ENCODE measurements around the gene TGM3. TPM values are rescaled to one million over a fixed set of nuclear protein-coding genes. Genes with fewer than 3 reads are reported as not detected.
A peak's percentile ranks its signal among the peaks of the same experiment; 100 is the strongest.

Gene TGM3
- total and polyA plus RNA-seq, 2 of the 4 experiments (the other 2 are of a cell fraction): not detected

- Histone ChIP-seq H2AK9ac (replicated peaks; ENCODE audit: low read depth, low read length, poor library complexity) (no peak overlapping the region), H3K14ac (replicated peaks; ENCODE audit: low read depth, low read length) (no peak overlapping the region), H4K20me1 (ENCODE audit: insufficient read depth, low read length) (no peaks in the 10 kb centered on the region), H3K56ac (ENCODE audit: extremely low read depth, insufficient read depth, low read length) (no peak overlapping the region), H2BK120ac (ENCODE audit: low read depth, low read length) (no peak overlapping the region), H3K79me1 (ENCODE audit: low read depth in 1 of 2, low read length in 2 of 2) (no peaks in the 10 kb centered on the region), H3K4me3 (ENCODE audit: insufficient read depth, low read depth, low read length) (no peak overlapping the region), H2BK5ac (ENCODE audit: low read depth, low read length, poor library complexity, severe bottlenecking) (no peak overlapping the region), H2BK15ac (ENCODE audit: low read depth, low read length) (no peak overlapping the region), H2BK20ac (ENCODE audit: low read depth, low read length) (no peak overlapping the region), H3K27ac (ENCODE audit: insufficient read depth, low read length) (no peak overlapping the region), H4K8ac (ENCODE audit: low read depth in 2 of 2, low read length in 2 of 2) (no peak overlapping the region), H3K9ac (ENCODE audit: low read depth, low read length) (no peak overlapping the region), H4K5ac (ENCODE audit: low read depth, low read length) (no peak overlapping the region), H3K23ac (ENCODE audit: low read depth, low read length) (no peak overlapping the region), H3K27me3 (ENCODE audit: control insufficient read depth, insufficient read depth, low read length) (peaks cover 2% of the 10 kb centered on the region; the same call in 1 of the 2 replicates), H3K9me3 (ENCODE audit: control insufficient read depth, insufficient read depth, low read length) (no peaks in the 10 kb centered on the region), H3K9me1 (ENCODE audit: insufficient read depth, low read length) (no peaks in the 10 kb centered on the region), H3K4me1 (ENCODE audit: control insufficient read depth, insufficient read depth, low read length) (no peaks in the 10 kb centered on the region), H3K36me3 (ENCODE audit: control insufficient read depth, insufficient read depth, low read length) (no peaks in the 10 kb centered on the region), H2AFZ (replicated peaks; ENCODE audit: low read length, poor library complexity) (peak overlapping the region; percentile 18), H3K4ac (ENCODE audit: low read depth, low read length) (no peak overlapping the region), H3K4me2 (ENCODE audit: low read depth, low read length) (no peak overlapping the region), H4K91ac (ENCODE audit: insufficient read depth, low read depth, low read length) (no peak overlapping the region), H3K18ac (ENCODE audit: low read depth, low read length) (no peak overlapping the region), H2AK5ac (ENCODE audit: low read depth, low read length) (no peak overlapping the region)
- dilution Hi-C loops (cut with HindIII; ENCODE audit: low sequenced_read_pairs, unreplicated experiment): no loop called here
- 100% methylated on average over 1 of the region's 6 CpGs; no CpG with 5 or more reads in 1 of the 2 experiments for WGBS, 2 experiments (ENCODE audit: extremely low coverage in 2 of 2, insufficient read length in 1 of 2)
- TF ChIP-seq RAD21 (IDR thresholded peaks at IDR 0.05; ENCODE audit: low read length): no peak
- TF ChIP-seq, protein P1, sequence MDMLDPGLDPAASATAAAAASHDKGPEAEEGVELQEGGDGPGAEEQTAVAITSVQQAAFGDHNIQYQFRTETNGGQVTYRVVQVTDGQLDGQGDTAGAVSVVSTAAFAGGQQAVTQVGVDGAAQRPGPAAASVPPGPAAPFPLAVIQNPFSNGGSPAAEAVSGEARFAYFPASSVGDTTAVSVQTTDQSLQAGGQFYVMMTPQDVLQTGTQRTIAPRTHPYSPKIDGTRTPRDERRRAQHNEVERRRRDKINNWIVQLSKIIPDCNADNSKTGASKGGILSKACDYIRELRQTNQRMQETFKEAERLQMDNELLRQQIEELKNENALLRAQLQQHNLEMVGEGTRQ (IDR thresholded peaks at IDR 0.05; ENCODE audit: low read depth, low read length): no peak
- no peak for TF ChIP-seq CHD1 (IDR thresholded peaks at IDR 0.05; ENCODE audit: low read depth, low read length)
- no peak for TF ChIP-seq SMC3 (IDR thresholded peaks at IDR 0.05; ENCODE audit: low read depth, low read length)
- no peak for TF ChIP-seq MAZ (IDR thresholded peaks at IDR 0.05; ENCODE audit: borderline replicate concordance, low read depth, low read length)
- no peak for TF ChIP-seq MXI1 (IDR thresholded peaks at IDR 0.05; ENCODE audit: borderline replicate concordance, low read depth, low read length)
- no peak for TF ChIP-seq NFE2L2 (IDR thresholded peaks at IDR 0.05; ENCODE audit: low read depth, low read length)
- no peak for TF ChIP-seq POLR2A (IDR thresholded peaks at IDR 0.05; ENCODE audit: low read depth, low read length)
- TF ChIP-seq MAFK (IDR thresholded peaks at IDR 0.05; ENCODE audit: low read depth, low read length): no peak
- no peak for TF ChIP-seq CEBPB (IDR thresholded peaks at IDR 0.05; ENCODE audit: low read depth, low read length)
- TF ChIP-seq, protein P2, sequence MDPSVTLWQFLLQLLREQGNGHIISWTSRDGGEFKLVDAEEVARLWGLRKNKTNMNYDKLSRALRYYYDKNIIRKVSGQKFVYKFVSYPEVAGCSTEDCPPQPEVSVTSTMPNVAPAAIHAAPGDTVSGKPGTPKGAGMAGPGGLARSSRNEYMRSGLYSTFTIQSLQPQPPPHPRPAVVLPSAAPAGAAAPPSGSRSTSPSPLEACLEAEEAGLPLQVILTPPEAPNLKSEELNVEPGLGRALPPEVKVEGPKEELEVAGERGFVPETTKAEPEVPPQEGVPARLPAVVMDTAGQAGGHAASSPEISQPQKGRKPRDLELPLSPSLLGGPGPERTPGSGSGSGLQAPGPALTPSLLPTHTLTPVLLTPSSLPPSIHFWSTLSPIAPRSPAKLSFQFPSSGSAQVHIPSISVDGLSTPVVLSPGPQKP (IDR thresholded peaks at IDR 0.05; ENCODE audit: borderline replicate concordance, low read depth, low read length): no peak
- no peak for TF ChIP-seq BHLHE40 (IDR thresholded peaks at IDR 0.05; ENCODE audit: low read depth, low read length)
- TF ChIP-seq RCOR1 (IDR thresholded peaks at IDR 0.05; ENCODE audit: insufficient replicate concordance, low read length): no peak
- TF ChIP-seq, protein P3, sequence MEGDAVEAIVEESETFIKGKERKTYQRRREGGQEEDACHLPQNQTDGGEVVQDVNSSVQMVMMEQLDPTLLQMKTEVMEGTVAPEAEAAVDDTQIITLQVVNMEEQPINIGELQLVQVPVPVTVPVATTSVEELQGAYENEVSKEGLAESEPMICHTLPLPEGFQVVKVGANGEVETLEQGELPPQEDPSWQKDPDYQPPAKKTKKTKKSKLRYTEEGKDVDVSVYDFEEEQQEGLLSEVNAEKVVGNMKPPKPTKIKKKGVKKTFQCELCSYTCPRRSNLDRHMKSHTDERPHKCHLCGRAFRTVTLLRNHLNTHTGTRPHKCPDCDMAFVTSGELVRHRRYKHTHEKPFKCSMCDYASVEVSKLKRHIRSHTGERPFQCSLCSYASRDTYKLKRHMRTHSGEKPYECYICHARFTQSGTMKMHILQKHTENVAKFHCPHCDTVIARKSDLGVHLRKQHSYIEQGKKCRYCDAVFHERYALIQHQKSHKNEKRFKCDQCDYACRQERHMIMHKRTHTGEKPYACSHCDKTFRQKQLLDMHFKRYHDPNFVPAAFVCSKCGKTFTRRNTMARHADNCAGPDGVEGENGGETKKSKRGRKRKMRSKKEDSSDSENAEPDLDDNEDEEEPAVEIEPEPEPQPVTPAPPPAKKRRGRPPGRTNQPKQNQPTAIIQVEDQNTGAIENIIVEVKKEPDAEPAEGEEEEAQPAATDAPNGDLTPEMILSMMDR (conservative IDR thresholded peaks at IDR 0.05; ENCODE audit: low read depth, low read length): no peak
- TF ChIP-seq RFX5 (IDR thresholded peaks at IDR 0.05; ENCODE audit: low read depth, low read length): no peak
- TF ChIP-seq FOS (IDR thresholded peaks at IDR 0.05; ENCODE audit: low read depth, low read length): no peak
- intact Hi-C loops (cut with micrococcal nuclease): no loop called here
- POLR2A ChIA-PET (ENCODE audit: unreplicated experiment): no interaction called here
- ATAC-seq (ENCODE audit: low read depth) (no peak), DNase-seq (no peak)
- CTCF ChIA-PET: no interaction called here
- BruUV-seq (replicated peaks): no TSS peak
- in situ Hi-C loops (cut with MboI; ENCODE audit: low sequenced_read_pairs): no loop called here
These were observed 15.7 kb upstream of the TGM3 start for GRCh38 chr20:2280082-2280481.
